GM19193 (cell line): ENCODE data around the gene CCNE1.

Source experiments
- POLR2A ChIP-seq: IDR thresholded peaks from 4 replicates; pipeline ENCODE4 v1.6.1; 2011; ENCODE audit not compliant: insufficient read depth, insufficient read length; ENCODE audit errors: extremely low read depth

Gene CCNE1

DNA sequence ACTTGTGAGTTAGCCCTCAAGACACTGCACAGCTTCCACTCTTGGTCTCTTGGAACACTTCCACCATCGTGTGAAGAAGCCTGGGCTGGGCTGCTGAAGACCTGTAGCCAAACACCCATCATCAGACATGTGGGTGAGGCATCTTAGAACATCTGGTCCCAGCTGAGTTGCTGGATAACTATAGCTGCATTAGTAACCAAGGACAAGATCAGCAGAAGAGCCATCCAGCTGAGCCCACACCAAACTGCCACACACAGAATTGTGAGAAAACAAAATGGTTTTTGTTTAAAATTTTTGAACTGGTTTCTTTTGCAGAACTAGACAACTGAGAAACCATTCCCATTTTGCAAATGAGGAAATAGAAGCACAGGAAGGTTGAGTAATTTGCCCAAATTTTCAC is 56.2 kb downstream of the CCNE1 start:
- TF ChIP-seq POLR2A = no peak

DNA sequence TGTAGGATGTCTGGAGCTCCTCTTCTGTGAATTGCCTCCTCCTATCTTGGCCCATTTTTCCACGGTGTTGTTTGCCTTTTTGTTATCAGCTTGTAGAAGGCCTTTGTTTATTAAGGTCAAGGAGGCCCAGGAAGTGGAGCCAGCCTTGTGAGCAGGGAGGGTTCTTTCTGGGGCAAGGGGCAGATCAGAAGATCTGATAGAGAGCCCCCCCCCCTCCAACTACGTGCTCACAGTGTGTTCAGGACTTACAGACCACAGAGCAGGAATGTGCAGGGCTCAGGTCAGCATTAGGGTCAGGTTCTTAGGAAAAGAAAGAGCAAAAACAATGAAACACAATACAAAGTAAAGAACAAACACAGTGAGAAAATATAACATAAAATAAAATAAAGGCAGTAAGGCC is 59.4 kb downstream of the CCNE1 start:
- no peak for TF ChIP-seq POLR2A

DNA sequence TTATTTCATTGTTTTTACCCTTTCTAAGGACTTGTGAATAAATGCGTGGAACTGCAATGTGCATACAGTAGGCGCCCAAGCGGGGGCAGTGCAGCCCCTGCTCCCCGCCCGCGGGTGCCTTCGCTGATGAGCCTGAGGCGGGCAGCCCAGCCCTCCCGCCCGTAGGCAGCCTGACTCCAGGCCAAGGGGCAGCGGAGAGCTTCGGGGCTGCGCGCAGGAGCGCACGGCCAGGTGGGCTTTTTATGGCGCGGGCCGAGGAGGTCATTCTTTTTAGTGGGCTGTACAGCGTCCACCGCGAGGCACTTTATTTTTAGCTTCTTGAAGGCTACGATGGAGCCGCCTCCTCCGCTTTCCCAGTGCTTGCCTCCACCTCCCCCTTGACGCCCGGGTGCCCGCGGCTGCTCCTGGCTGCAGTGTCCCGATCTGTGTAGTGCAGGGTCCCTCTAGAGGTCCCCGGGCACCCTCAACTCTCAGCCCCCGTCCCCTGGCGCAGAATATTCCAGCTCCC is 60.5 kb downstream of the CCNE1 start:
- TF ChIP-seq POLR2A = no peak

DNA sequence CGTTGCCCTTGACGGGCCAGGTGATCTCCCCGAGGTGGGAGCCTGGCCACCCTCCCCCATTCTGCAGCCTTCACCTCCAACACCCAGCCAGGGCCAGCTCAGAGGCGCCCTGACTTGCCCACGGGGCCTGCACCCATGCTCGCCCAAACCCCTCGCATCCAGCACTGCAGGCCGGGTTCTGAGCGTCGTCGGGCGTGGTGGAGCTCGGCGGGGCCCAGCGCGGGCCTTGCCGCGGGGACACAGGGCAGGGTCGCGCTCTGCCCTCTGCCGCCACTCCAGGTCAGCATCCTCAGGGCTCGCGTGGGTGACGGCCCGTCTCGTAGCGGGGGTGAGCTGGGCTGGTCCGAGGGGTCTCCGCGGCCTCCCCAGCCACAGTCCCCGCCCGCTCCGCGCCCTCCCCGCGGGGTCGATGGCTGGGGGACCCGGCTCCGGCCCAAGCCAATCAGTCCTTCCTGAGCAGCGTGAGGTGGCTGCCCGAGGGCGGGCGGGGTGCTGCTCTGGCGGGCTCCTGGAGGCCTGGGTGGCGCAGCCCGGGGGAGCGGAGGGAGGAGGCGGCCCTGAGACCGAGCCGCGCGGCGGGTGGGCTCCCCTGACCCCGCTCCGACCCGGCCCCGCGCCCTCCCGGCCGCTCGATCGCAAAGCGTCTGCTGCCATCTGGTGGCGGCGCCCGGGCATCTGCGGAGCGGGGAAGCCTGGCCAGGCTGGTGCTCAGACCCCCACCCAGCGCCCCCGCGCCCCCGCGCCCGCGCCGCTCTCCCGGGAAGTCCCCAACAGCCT is 61.4 kb downstream of the CCNE1 start:
- no peak for TF ChIP-seq POLR2A
